ENCODE measurements around the gene CSNK1D. TPM values are rescaled to one million over a fixed set of nuclear protein-coding genes. Genes with fewer than 3 reads are reported as not detected.
A peak's percentile ranks its signal among the peaks of the same experiment; 100 is the strongest.

The CSNK1D gene
- total RNA-seq, 1 donor from 2014 or later = 80.9 TPM

- no peak for DNase-seq (ENCODE audit: low spot score)
- intact Hi-C loops (cut with DNase I) = no loop called here
Measured at GRCh38 chr17:82243648-82244412, 29.7 kb downstream of the CSNK1D start.

- no peak for DNase-seq (ENCODE audit: low spot score)
- intact Hi-C loops (cut with DNase I) = no loop called here
Measured at GRCh38 chr17:82242977-82243647, 30.4 kb downstream of the CSNK1D start.

DNA sequence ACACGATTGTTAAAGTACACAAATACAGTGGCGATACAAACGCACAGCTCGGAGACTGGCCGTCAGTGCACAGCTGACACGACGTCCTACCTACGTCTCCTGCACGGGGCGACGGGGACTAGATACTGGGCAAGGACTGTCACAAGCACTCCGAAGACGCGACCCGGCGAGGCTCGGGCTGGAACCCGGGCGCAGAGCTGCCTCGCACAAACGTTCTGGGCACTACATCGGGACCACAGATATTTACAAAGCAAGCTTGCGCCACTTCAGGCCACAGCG is 30.9 kb downstream of the CSNK1D start:
- intact Hi-C loops (cut with DNase I) = no loop called here
- no peak for DNase-seq (ENCODE audit: low spot score)

DNA sequence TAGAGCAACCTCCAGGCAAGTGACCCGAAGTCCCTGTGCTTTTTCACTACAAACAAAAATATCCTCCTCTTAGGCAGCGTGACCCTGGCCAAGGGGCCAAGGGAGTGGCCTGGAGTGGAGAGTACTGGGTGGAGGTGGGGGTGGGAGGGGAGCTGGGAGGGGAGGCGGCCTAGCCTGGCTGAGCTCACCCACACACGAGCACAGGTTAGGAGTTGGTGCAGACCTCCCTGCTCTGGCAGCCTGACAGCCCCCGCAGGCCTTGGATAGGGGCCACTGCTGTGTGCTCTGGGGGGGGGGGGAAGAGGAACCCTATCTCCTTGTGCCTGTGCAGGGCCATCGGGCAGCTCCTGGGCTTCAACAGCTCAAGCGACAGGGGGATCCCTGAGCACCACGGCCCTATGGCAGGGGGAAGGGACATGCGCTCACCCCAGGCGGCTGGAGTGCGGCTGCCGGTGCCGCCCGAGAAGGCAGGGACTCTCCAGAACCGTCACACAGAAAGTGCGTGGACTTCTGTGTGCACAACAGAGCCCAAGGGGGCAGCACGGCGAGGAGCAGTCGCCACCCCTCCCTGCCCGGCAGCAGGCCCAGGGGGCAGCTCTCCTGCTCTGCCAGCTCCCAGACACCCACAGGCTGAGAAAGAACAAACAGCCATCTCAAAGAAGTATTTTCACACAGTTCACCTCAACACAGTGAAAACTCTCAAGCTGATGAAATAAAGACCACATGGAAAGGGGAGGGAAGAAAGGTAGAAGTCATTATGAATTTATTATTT is 31.4 kb downstream of the CSNK1D start:
- intact Hi-C loops (cut with DNase I) = loop anchor here (2.0 kb wide), 1 partner anchor 57 kb away; no protein-coding TSS in a partner anchor
- no peak for DNase-seq (ENCODE audit: low spot score)

- intact Hi-C loops (cut with DNase I) = loop anchor here (2.0 kb wide), 1 partner anchor 57 kb away; no protein-coding TSS in a partner anchor
- DNase-seq (ENCODE audit: low spot score) = peak; percentile 91
Measured at GRCh38 chr17:82241183-82241925, 32.1 kb downstream of the CSNK1D start.

DNA sequence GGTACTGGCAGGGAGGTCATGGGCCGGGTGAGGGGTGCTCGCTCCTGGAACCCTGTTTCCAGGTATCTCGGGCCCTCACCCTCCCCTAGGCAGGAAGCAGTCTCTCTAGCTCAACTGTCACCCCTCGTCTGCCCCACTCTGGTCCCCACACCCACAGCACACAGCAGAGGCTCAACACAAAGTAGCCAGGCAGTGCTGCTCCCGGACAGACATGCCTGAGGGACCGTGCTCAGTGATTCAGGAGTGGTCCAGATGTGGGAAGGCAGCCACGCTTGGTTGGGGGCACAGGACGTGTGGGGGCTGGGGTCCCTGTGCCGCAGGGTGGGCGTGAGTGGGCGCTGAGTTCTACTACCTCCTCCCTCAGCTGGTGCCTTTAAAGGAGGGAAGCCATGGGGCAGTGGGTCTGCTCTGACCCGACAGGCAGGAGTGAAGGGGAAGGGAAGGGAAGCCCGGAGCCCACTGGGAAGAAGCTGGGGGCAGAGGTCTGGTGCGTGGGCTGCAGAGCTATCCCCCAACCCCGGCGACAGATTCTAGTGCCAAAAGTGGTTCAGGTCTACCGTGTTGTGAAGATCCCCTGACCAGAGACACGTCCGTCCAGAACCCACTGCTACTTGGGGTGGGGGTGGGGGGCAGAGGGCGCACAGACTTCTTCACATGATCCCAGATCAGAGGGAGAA is 32.9 kb downstream of the CSNK1D start:
- no peak for DNase-seq (ENCODE audit: low spot score)

DNA sequence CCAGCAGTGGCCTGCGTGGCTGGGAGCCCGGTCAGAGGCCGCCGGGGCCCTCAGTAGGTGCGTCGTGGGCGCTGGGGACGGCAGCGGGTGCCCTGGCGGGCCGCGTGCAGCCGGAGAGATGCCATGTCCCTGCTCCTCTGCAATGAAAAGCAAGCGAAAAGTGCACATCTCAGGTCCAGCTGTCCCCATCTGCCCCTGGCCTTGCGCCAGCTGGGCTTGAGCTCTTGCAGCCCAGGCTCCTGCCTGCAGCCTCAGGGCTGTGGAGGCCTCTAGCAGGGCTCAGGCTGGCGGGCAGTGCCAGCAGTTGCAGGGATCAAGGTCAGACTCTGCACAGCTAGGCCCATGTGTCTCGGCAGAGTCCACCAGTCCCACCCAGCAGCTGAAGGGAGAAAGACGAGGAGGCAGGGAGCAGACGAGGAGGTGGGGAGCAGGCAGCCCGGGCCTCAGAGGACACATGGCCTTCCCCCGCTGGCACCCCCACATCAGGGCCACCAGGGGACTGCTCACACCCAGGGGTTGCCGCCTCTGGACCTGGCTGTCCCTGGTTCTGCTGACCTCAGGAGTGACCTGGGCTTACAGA is 33.5 kb downstream of the CSNK1D start:
- intact Hi-C loops (cut with DNase I) = loop anchor here (2.0 to 5.0 kb wide), 2 partner anchors 32 to 59 kb away; partner anchors contain the start of gene CSNK1D
- no peak for DNase-seq (ENCODE audit: low spot score)

More for the DNA sequence above, 32.9 kb downstream of the CSNK1D start:
- intact Hi-C loops (cut with DNase I) = loop anchor here (2.0 kb wide), 1 partner anchor 58 kb away; no protein-coding TSS in a partner anchor

DNA sequence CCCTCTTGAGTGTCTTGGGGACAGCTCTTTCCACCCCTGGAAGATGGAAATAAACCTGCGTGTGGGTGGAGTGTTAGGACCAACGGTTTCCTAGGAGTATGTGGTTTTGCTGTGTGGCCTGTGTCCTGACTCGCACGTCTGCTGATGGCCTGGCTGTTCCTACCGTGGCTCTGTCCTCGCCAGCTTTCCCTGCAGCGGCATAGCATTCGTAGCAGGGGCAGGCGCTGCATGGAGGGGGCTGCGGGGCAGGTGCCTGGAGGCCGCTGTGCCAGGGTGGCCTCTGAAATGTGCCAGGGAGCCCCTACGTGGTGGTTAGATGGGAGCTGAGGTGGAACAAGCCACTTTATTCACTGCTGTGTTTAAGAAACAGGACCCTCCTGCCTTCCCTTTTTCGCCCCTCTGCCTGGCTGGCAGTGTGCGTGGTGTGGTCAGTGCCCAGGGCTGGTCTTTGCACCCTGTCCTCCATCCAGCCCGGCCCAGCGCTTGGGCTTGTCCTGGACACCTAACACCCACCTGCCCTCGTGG is 34.0 kb downstream of the CSNK1D start:
- intact Hi-C loops (cut with DNase I) = loop anchor here (5.0 kb wide), 1 partner anchor 33 kb away; the partner anchor contains the start of gene CSNK1D
- DNase-seq (ENCODE audit: low spot score) = no peak

GRCh38 chr17:82238472-82239201 is 34.9 kb downstream of the CSNK1D start:
- intact Hi-C loops (cut with DNase I) = loop anchor here (5.0 kb wide), 1 partner anchor 34 kb away; the partner anchor contains the start of gene CSNK1D
- DNase-seq (ENCODE audit: low spot score) = peak; percentile 91

DNA sequence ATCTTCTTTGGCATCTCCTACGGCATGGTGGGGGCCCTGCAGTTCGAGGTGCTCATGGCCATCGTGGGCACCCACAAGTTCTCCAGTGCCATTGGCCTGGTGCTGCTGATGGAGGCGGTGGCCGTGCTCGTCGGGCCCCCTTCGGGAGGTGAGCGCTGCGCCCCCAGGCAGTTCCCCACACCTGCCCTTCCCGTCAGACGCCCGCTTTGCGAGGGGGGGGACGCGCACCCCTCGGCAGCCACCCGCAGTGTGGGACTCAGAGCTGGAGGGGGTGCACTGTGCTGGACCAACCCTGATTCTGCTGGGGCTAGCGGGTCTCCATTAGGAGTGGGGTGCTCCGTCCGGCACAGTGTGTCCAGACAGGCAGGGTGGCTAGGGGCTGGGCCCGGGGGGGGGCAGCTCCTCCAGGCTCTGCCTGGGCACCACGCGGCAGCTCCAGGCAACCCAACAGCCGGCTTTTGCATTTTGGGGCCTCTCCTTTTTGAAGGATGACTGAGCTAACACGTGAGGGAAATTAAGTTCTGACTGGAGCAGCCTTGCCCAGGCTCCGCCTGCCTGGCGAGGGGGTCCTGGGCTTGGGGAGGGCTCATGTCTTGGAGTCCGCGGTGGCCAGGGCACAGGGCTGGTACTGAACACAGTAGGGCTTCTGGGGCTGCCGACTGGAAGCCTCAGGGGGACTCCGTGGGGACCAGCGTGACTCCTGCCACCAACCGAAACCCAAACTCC is 35.6 kb downstream of the CSNK1D start:
- no peak for DNase-seq (ENCODE audit: low spot score)
- intact Hi-C loops (cut with DNase I) = loop anchor here (2.0 to 5.0 kb wide), 2 partner anchors 34 to 83 kb away; partner anchors contain the start of gene CSNK1D

DNA sequence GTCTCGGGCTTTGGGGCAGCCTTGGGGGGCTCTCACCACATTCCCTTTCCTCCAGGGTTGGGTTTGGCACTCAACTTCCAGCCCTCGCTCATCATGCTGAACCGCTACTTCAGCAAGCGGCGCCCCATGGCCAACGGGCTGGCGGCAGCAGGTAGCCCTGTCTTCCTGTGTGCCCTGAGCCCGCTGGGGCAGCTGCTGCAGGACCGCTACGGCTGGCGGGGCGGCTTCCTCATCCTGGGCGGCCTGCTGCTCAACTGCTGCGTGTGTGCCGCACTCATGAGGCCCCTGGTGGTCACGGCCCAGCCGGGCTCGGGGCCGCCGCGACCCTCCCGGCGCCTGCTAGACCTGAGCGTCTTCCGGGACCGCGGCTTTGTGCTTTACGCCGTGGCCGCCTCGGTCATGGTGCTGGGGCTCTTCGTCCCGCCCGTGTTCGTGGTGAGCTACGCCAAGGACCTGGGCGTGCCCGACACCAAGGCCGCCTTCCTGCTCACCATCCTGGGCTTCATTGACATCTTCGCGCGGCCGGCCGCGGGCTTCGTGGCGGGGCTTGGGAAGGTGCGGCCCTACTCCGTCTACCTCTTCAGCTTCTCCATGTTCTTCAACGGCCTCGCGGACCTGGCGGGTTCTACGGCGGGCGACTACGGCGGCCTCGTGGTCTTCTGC is 36.3 kb downstream of the CSNK1D start:
- no peak for DNase-seq (ENCODE audit: low spot score)
- intact Hi-C loops (cut with DNase I) = loop anchor here (2.0 to 5.0 kb wide), 2 partner anchors 35 to 84 kb away; partner anchors contain the start of gene CSNK1D

GRCh38 chr17:82236142-82236971 is 37.1 kb downstream of the CSNK1D start:
- intact Hi-C loops (cut with DNase I) = loop anchor here (2.0 to 5.0 kb wide), 2 partner anchors 36 to 84 kb away; partner anchors contain the start of gene CSNK1D
- DNase-seq (ENCODE audit: low spot score) = no peak

DNA sequence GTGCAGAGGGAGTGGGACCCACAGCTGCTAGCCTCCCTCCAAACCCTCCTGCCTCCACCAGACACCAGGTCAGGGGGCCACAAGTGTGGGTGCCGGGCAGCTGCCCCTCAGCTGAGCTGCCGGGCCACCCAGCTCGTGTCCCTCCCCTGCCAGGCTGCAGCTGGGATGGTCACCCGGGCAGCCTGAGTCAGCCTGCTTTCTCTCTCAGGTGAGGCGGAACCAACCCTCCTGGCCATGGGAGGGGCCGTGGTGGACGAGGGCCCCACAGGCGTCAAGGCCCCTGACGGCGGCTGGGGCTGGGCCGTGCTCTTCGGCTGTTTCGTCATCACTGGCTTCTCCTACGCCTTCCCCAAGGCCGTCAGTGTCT is 37.7 kb downstream of the CSNK1D start:
- DNase-seq (ENCODE audit: low spot score) = no peak
- intact Hi-C loops (cut with DNase I) = loop anchor here (2.0 to 5.0 kb wide), 2 partner anchors 37 to 85 kb away; partner anchors contain the start of gene CSNK1D

GRCh38 chr17:82235056-82235774 is 38.3 kb downstream of the CSNK1D start:
- intact Hi-C loops (cut with DNase I) = loop anchor here (5.0 kb wide), 1 partner anchor 37 kb away; the partner anchor contains the start of gene CSNK1D

More at GRCh38 chr17:82235056-82235774, 38.3 kb downstream of the CSNK1D start:
- DNase-seq (ENCODE audit: low spot score) = no peak

Data from cardiac septum (tissue), 1 donor.